ENCODE data around the gene SDHA.

- no peak for TF ChIP-seq ZNF843 (tag by site-specific recombination; IDR thresholded peaks at IDR 0.05)
- TF ChIP-seq ZNF133 (tag by site-specific recombination; IDR thresholded peaks at IDR 0.05), result no peak
- TF ChIP-seq PRDM2 (tag by site-specific recombination; IDR thresholded peaks at IDR 0.05; ENCODE audit: borderline replicate concordance), result no peak
- TF ChIP-seq ZNF121 (tag by site-specific recombination; IDR thresholded peaks at IDR 0.05), result no peak
- no peak for TF ChIP-seq REST (tag by site-specific recombination; IDR thresholded peaks at IDR 0.05)
- no peak for TF ChIP-seq ZNF585B (tag by site-specific recombination; IDR thresholded peaks at IDR 0.05)
- no peak for TF ChIP-seq ZNF777 (tag by site-specific recombination; IDR thresholded peaks at IDR 0.05; ENCODE audit: borderline replicate concordance)
- TF ChIP-seq ATF2 (tag by site-specific recombination; IDR thresholded peaks at IDR 0.05; ENCODE audit: low read depth), result no peak
- TF ChIP-seq ZNF629 (tag by site-specific recombination; IDR thresholded peaks at IDR 0.05), result no peak
- no peak for TF ChIP-seq ZNF76 (tag by site-specific recombination; IDR thresholded peaks at IDR 0.05; ENCODE audit: borderline replicate concordance, low read depth)
- no peak for TF ChIP-seq MZF1 (tag by site-specific recombination; IDR thresholded peaks at IDR 0.05; ENCODE audit: borderline replicate concordance)
- TF ChIP-seq ZNF501 (tag by site-specific recombination; IDR thresholded peaks at IDR 0.05), result no peak
- no peak for TF ChIP-seq CTCF (tag by site-specific recombination; IDR thresholded peaks at IDR 0.05)
- TF ChIP-seq ZNF37A (tag by site-specific recombination; IDR thresholded peaks at IDR 0.05), result no peak
These were observed 49.6 kb downstream of the SDHA start for GRCh38 chr5:267716-268115.
